UCSD-AML1 (cell line): ENCODE results near the gene UNK.
A peak's percentile ranks its signal among the peaks of the same experiment; 100 is the strongest.
"Not testable (repeated sequence)": the region's sequence is repeated elsewhere in the genome, so short reads cannot be mapped to it uniquely, and the experiment has no call there.

Source experiments
- DNase-seq: peaks from one replicate; lab custom pipeline; 2025; ENCODE audit not compliant: unreplicated experiment; lab: John Stamatoyannopoulos, UW

The UNK gene

GRCh38 chr17:75847614-75848522 is 63.3 kb downstream of the UNK start:
- no peak for DNase-seq

- DNase-seq: peak; percentile 74
Measured at GRCh38 chr17:75848523-75849278, 64.1 kb downstream of the UNK start.

- no peak for DNase-seq
Measured at GRCh38 chr17:75849279-75849646, 64.7 kb downstream of the UNK start.

- no peak for DNase-seq
Measured at GRCh38 chr17:75849724-75850123, 65.1 kb downstream of the UNK start.

- no peak for DNase-seq
Measured at GRCh38 chr17:75850928-75851692, 66.5 kb downstream of the UNK start.

- DNase-seq: not testable (repeated sequence)
Measured at GRCh38 chr17:75851693-75851991, 67.0 kb downstream of the UNK start.

GRCh38 chr17:75853433-75853832 is 68.8 kb downstream of the UNK start:
- no peak for DNase-seq

- DNase-seq: no peak
Measured at GRCh38 chr17:75854101-75854748, 69.6 kb downstream of the UNK start.

- no peak for DNase-seq
Measured at GRCh38 chr17:75854881-75855309, 70.3 kb downstream of the UNK start.

GRCh38 chr17:75855310-75856061 is 70.9 kb downstream of the UNK start, which contains the start of gene WBP2:
TSS of gene WBP2 (minus strand) at chr17:75855335. CDS start at chr17:75855297, 38 bp downstream.
- DNase-seq: peak; percentile 98

- DNase-seq: no peak
Measured at GRCh38 chr17:75856062-75856756, 71.6 kb downstream of the UNK start.

- DNase-seq: not testable (repeated sequence)
Measured at GRCh38 chr17:75859358-75859757, 74.8 kb downstream of the UNK start.

- DNase-seq: no peak
Measured at GRCh38 chr17:75861927-75862317, 77.3 kb downstream of the UNK start.

- peak; percentile 54 for DNase-seq
Measured at GRCh38 chr17:75864448-75864871, 79.9 kb downstream of the UNK start.

- not testable (repeated sequence) for DNase-seq
Measured at GRCh38 chr17:75864887-75865286, 80.3 kb downstream of the UNK start.

GRCh38 chr17:75865404-75866188 is 81.0 kb downstream of the UNK start:
- DNase-seq: not testable (repeated sequence)

GRCh38 chr17:75868730-75869281 is 84.2 kb downstream of the UNK start:
- DNase-seq: not testable (repeated sequence)
